Fibroblast of mammary gland (primary cell): ENCODE results near the gene SLC25A21.
"Not testable (repeated sequence)": the region's sequence is repeated elsewhere in the genome, so short reads cannot be mapped to it uniquely, and the experiment has no call there.

Experiments used
- DNase-seq: peaks from one replicate; pipeline ENCODE4 v3.0.0-alpha.2; 2010; ENCODE audit warnings: low read depth
- H3K4me3 ChIP-seq: 2 replicates; pipeline ENCODE4 v1.5.1; 2011; ENCODE audit warnings: low read depth, mild to moderate bottlenecking, low read length, moderate library complexity; ENCODE audit not compliant: control insufficient read depth
- TF ChIP-seq, protein P1 (sequence below): conservative IDR thresholded peaks from 2 replicates; pipeline ENCODE4 v1.5.1; 2011; ENCODE audit warnings: low read depth, low read length, inconsistent platforms; ENCODE audit not compliant: control insufficient read depth, insufficient read depth

The SLC25A21 gene

DNA sequence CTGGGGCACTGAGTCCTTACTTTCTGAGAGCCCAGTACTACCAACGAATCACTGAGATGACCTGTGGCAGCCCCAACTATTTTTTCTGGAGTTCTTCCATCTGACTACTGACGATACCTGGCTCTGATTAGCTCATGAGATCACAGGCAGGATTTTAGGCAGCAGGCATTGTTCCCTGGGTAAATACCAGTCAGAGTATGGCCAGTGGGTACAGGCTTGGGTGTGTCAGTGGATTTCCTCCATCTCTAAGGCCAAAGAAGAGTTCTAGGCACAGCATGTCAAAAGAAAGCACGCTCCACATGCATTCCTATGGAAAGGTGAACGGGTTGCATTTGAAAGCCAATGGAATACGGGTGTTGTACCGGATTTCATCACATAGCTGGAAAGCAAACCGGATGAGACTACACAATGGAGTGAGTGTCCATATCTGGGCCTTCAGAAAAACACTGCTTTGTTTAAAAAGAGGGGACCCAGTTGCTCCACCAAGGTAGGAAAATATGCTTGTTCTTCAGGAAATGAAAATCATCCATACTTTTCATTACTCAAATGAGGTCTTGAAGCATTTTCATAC lies 455.7 kb downstream of the SLC25A21 start:
- no peak for DNase-seq
- no peak overlapping the region for H3K4me3 ChIP-seq
- TF ChIP-seq, protein P1, sequence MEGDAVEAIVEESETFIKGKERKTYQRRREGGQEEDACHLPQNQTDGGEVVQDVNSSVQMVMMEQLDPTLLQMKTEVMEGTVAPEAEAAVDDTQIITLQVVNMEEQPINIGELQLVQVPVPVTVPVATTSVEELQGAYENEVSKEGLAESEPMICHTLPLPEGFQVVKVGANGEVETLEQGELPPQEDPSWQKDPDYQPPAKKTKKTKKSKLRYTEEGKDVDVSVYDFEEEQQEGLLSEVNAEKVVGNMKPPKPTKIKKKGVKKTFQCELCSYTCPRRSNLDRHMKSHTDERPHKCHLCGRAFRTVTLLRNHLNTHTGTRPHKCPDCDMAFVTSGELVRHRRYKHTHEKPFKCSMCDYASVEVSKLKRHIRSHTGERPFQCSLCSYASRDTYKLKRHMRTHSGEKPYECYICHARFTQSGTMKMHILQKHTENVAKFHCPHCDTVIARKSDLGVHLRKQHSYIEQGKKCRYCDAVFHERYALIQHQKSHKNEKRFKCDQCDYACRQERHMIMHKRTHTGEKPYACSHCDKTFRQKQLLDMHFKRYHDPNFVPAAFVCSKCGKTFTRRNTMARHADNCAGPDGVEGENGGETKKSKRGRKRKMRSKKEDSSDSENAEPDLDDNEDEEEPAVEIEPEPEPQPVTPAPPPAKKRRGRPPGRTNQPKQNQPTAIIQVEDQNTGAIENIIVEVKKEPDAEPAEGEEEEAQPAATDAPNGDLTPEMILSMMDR: no peak

DNA sequence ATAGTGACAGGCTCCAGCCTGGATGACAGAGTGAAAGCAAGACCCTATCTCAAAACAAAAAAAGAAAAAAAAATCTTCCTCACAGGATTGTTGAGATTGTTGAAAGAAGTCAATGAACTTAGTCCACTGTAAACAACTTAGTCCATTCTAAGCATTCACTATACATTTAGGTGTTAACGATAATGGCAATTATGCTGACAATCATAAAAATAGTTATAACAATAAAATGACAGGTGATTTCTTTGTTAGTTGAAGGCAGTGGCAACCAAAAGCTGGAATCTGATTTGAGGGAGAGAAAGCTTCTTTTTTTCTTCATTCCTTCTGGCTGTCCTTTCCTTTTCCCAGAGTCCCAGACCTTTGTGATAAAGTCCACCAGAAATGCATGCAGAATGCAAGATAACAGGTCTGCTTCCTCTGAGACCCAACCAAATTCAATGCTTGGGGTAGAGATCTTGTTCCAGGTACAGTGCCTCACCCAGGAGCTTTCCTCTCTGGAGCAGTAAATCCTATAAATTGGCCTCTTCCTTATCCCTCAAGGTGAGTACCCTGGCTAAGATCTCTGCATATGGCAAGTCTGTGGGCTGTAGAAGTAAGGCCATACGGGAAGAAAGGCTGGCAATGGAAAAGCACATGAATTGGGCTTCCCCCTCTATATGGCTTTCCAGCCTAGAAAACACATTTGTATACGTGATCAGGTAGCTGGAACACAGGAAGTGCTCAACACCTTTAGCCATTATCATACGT lies 458.3 kb downstream of the SLC25A21 start:
- TF ChIP-seq, protein P1: no peak
- H3K4me3 ChIP-seq: no peak overlapping the region
- DNase-seq: no peak

DNA sequence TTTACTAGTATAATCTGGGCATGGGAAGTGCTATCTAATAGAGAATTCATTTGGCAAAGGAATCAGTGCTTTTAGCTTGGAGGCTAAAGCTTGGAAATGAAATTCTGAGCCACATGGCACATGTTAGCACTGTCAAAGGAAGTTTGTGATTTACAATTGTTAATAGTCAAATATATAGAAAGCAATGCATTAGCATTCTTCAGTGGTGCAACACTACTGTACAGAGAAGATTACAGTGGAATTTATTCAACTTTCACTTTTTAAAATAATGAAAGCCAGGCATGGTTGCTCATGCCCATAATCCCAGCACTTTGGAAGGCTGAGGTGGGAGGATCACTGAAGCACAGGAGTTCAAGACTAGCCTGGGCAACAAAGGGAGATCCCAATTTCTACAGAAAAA lies 464.8 kb downstream of the SLC25A21 start:
- no peak for DNase-seq
- TF ChIP-seq, protein P1: no peak
- no peak overlapping the region for H3K4me3 ChIP-seq

DNA sequence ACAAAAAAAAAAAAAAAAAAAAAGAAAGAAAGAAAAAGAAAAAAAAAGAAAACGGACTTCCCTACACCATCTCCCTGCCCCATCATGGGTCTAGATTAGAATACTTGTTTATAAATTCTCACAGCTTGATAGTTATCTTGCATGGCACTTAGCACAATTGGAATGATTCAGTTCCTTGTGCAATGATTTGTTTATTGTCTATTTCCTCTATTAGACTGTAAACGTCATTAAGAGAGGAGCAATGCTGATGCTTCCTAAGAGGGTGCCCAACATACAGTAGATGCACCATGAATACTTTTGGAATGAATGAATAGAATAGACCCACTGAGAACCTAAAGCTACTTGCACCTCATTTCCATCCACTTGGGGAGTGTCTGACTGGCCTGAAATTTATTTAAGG lies 469.9 kb downstream of the SLC25A21 start:
- no peak overlapping the region for H3K4me3 ChIP-seq
- DNase-seq: no peak
- TF ChIP-seq, protein P1: no peak

DNA sequence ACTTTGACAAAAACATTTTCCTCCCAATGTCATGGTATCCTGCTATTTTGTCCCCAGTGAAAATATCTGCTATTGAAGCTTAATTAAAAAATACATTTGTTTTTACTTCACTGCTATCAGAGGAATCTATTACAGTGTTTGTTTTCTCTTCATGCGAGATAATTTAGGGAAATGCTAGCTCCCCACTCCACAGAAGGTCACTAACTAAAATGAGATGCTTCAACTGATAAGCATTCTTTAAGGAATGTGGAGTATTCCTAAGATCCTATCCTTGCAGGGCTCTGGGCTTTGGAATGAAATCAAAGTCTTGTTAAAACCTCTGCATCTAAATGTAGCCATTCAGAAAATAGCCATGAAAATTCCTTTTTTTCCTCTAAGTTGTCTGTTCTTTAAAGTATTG lies 471.3 kb downstream of the SLC25A21 start:
- no peak overlapping the region for H3K4me3 ChIP-seq
- TF ChIP-seq, protein P1: no peak
- no peak for DNase-seq

DNA sequence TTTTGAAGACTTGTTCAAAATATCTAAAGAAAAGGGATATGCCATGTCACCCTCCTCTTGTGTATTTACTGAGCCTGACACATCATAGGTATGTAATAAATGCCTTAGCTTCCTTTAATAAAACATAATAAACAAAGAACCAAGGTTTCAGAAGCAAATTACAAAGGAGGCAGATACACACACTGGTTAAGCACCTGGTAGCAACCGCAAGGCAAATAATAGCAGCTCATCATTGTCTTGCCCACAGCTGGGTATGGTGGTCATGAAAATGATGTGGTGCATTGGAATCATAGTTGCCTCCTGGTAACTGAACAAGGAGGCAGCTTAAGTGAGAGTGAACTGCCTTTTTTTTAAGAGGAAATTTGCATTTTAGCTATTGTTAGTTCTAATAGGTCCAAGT lies 471.8 kb downstream of the SLC25A21 start:
- TF ChIP-seq, protein P1: no peak
- no peak overlapping the region for H3K4me3 ChIP-seq
- no peak for DNase-seq

DNA sequence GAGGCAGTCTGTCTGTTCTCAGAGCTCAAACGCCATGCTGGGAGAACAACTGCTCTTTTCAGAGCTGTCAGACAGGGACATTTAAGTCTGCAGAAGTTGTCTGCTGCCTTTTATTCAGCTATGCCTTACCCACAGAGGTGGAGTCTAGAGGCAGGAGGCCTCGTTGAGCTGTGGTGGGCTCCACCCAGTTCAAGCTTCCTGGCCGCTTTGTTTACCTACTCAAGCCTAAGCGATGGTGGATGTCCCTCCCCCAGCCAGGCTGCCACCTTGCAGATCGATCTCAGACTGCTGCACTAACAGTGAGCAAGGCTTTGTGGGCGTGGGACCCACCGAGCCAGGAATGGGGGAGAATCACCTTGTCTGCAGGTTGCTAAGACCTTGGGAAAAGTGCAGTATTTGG lies 473.0 kb downstream of the SLC25A21 start:
- DNase-seq, H3K4me3 ChIP-seq: not testable (repeated sequence)
